HepG2 (cell line): ENCODE data around the gene ZPR1. TPM values are rescaled to one million over a fixed set of nuclear protein-coding genes. Genes with fewer than 3 reads are reported as not detected.
A peak's percentile ranks its signal among the peaks of the same experiment; 100 is the strongest.

Source experiments
- AGO1 ChIP-seq: fragments of 200-400 bp; formaldehyde crosslinking; IDR thresholded peaks from 2 replicates; pipeline ENCODE4 v1.6.1; 2017; ENCODE audit warnings: mild to moderate bottlenecking, low read depth, low read length, moderate library complexity; ENCODE audit not compliant: poor library complexity, severe bottlenecking
- PRDM15 ChIP-seq: sonication (generic); formaldehyde crosslinking; IDR thresholded peaks from 2 replicates; pipeline ENCODE4 v1.4.0; 2020; ENCODE audit warnings: missing genetic modification reagents
- SYNCRIP ChIP-seq: fragments of 200-400 bp; formaldehyde crosslinking; IDR thresholded peaks from 2 replicates; pipeline ENCODE4 v1.6.1; 2018; ENCODE audit warnings: mild to moderate bottlenecking, low read depth, low read length; ENCODE audit not compliant: insufficient read depth
- XRCC5 ChIP-seq: fragments of 200-400 bp; formaldehyde crosslinking; optimal IDR thresholded peaks from 2 replicates; pipeline ENCODE3; 2017; ENCODE audit warnings: mild to moderate bottlenecking, low read length
- ZFP91 ChIP-seq: sonication (generic); formaldehyde crosslinking; IDR thresholded peaks from 2 replicates; pipeline ENCODE4 v1.9.0; 2022; ENCODE audit warnings: missing genetic modification reagents, mild to moderate bottlenecking, borderline replicate concordance
- ZNF282 ChIP-seq: fragments of 450-650 bp; IDR thresholded peaks from 2 replicates; pipeline ENCODE4 v1.6.1; 2018; ENCODE audit not compliant: partially characterized antibody
- polyA plus RNA-seq, 8 experiments: library from polyadenylated mRNA; depleted of rRNA in 3 of 8; stranded (reverse) in 7 of 8; unstranded in 1 of 8; fragments of >200 nt; fragmentation: Illumina TruSeq in 4 of 8; extraction: Trizol in 4 of 8; gene quantifications; 2 replicates each; pipeline versions ENCODE4 v1.2.1 to v1.2.3, GENCODE V29; 2011 to 2016; ENCODE audit warnings: low read depth in 4 of 8, missing spikeins in 1 of 8, mixed read lengths in 1 of 8; ENCODE audit not compliant: insufficient read depth in 1 of 8
- total RNA-seq, 5 experiments: library from RNA; depleted of rRNA; stranded (reverse); fragments of >200 nt; fragmentation: Illumina TruSeq; extraction: Trizol; gene quantifications; 2 replicates each; pipeline ENCODE4 v1.2.3, GENCODE V29; 2016; ENCODE audit warnings: low read depth in 1 of 5

Gene ZPR1
- total and polyA plus RNA-seq, 2 of the 13 experiments (the other 11 are each of a cell fraction or from before 2014, with no cell fraction given), result 40.0 to 79.3 TPM

- no peak for TF ChIP-seq PRDM15
- no peak for TF ChIP-seq ZNF282
- no peak for TF ChIP-seq SYNCRIP
- TF ChIP-seq XRCC5, result peak; percentile 48
- no peak for TF ChIP-seq ZFP91 (CRISPR knock-in tag)
- no peak for TF ChIP-seq AGO1
- TF ChIP-seq, all 625 proteins: peak for 10
These were observed 55.4 kb downstream of the ZPR1 start (continued) for GRCh38 chr11:116732271-116733042.
